VCaP (cell line): ENCODE measurements around the gene ZSCAN16.
"Not testable (repeated sequence)": the region's sequence is repeated elsewhere in the genome, so short reads cannot be mapped to it uniquely, and the experiment has no call there.

Experiments
- H3K27ac ChIP-seq: fragments of 450-650 bp; 2 replicates; pipeline ENCODE4 v1.5.1; 2017
- TF ChIP-seq, protein P1 (sequence below): fragments of 450-650 bp; conservative IDR thresholded peaks from 2 replicates; pipeline ENCODE4 v1.5.1; 2017; ENCODE audit warnings: mild to moderate bottlenecking, moderate library complexity

Gene ZSCAN16

DNA sequence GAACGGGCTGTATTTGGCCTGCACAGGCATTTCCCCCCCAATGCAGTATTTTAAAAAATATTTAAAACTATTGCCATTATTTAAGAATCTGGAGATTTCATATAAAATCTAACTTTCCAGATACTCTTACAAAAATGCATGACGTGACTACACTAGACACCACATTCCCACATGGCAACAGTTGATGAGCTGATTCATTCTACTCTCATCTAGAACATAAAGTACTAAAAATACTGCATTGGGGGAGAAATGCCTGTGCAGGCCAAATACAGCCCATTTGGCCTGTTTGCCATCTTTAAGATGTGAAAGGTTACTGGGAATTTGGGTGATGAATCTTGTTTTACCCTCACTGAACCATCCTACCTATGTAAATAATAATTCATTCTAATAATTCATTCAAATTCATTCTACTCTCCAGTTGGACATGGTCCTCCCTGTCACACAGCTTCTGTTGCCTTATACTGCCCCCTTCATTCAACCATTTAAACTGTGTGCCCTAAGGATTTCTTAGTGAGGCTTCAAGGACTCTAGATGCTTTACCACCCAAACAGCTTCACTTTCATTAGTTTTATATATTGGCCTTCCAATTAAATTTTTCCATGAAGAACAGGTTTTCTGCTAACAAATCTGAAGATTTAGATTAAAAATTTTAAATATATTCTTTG, 6.9 kb upstream of the ZSCAN16 start:
- TF ChIP-seq, protein P1, sequence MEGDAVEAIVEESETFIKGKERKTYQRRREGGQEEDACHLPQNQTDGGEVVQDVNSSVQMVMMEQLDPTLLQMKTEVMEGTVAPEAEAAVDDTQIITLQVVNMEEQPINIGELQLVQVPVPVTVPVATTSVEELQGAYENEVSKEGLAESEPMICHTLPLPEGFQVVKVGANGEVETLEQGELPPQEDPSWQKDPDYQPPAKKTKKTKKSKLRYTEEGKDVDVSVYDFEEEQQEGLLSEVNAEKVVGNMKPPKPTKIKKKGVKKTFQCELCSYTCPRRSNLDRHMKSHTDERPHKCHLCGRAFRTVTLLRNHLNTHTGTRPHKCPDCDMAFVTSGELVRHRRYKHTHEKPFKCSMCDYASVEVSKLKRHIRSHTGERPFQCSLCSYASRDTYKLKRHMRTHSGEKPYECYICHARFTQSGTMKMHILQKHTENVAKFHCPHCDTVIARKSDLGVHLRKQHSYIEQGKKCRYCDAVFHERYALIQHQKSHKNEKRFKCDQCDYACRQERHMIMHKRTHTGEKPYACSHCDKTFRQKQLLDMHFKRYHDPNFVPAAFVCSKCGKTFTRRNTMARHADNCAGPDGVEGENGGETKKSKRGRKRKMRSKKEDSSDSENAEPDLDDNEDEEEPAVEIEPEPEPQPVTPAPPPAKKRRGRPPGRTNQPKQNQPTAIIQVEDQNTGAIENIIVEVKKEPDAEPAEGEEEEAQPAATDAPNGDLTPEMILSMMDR, result no peak
- H3K27ac ChIP-seq, result no peak overlapping the region

DNA sequence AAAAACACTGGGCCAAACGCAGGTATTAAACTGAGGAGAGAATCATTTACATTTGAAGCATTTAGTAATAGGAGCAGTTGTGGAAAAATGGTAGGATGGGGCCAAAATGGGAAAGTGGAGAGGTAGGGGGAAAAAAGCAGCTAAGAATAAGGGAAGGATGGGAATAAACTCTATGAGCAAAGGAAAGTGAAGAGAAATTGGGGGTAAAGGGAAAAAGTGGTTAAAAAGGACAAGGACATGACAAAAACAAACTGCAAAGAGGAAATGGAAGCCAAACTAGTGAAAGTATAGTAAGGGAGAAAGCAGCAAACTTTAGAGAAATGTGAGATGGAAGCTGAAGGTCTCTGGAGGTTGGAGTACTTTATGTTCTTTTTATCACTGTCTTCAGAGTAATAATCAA, 6.2 kb upstream of the ZSCAN16 start:
- no peak overlapping the region for H3K27ac ChIP-seq
- TF ChIP-seq, protein P1, result no peak

DNA sequence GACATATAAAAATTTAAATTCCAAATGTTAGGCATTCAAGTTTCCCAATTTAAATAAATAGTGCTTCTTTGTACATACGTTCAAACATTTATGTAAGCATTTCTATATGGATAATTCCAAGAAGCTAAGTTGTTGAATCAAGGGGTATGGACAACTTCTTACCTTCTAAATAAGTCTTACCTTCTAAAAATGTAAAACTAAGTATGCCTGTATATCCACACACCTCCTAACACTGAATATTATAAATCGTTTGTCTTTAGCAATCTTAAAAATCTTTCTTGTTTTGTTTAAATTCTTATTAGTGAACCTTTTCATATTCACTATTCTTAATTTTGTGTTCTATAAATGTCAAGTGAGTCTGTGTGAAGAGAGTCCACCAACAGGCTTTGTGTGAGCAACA, 2.5 kb upstream of the ZSCAN16 start:
- TF ChIP-seq, protein P1, result no peak
- no peak overlapping the region for H3K27ac ChIP-seq

DNA sequence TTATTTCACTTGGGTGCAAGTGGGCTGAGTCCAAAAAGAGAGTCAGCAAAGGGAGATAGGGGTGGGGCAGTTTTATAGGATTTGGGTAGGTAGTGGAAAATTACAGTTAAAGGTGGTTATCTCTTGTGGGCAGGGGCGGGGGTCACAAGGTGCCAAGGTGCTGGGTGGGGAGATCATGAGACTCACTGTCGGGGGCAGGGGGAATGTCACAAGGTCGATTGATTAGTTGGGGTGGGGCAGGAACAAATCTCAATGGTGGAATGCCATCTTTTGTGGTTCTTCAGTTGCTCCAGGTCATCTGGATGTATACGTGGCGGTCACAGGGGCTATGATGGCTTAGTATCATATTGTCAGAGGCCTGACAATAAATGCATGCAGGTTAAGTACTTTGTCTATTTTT, 2.1 kb upstream of the ZSCAN16 start:
- not testable (repeated sequence) for H3K27ac ChIP-seq

DNA sequence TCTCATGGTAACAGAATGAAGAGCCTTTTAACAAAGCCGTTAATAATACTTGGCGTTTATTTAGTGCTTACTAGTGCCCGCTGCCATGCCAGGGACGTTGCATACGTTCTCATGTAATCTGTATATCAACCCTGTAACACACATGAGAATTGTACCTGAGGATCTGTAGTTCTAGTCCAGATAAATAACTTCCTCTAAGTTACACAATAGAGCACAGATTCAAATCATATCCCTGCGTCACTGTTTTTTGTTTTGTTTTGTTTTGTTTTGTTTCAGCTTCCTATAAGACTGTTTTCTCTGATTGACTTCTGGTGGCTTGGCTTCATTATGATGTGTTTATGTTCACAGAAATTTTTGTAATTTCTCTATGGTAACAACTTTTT, 553 bp downstream of the ZSCAN16 start:
- TF ChIP-seq, protein P1, result no peak
- H3K27ac ChIP-seq, result peak overlapping the region; percentile 71

DNA sequence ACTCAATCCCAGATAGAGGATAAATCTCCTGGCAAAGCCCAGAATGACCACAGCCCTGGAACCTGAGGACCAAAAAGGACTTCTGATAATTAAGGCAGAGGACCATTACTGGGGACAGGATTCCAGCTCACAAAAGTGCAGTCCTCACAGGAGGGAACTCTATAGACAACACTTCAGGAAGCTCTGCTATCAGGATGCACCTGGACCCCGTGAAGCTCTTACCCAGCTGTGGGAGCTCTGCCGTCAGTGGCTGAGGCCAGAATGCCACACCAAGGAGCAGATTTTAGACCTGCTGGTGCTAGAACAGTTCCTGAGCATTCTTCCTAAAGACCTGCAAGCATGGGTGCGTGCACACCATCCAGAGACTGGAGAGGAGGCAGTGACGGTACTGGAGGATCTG, 992 bp downstream of the ZSCAN16 start:
- TF ChIP-seq, protein P1, result no peak
- peak overlapping the region; percentile 71; the same call in 1 of the 2 replicates for H3K27ac ChIP-seq

DNA sequence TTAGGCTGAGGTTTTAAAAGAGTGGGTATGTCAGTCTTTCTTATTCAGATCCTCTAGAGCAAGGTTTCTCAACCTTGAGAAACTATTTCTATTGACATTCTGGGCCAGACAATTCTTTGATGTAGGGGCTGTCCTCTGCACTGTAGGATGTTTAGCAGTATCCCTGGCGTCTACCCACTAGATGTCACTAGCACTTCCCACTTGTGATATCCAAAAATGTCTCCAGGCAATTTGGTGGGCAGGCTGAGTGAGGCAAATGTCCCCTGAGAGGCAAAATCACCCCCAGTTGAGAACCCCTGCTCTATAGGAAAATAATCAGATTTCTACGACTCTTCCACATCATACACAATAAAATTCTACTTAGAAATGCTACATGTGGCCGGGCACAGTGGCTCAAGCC, 9.6 kb downstream of the ZSCAN16 start:
- TF ChIP-seq, protein P1, result peak; percentile 91
- no peak overlapping the region for H3K27ac ChIP-seq

DNA sequence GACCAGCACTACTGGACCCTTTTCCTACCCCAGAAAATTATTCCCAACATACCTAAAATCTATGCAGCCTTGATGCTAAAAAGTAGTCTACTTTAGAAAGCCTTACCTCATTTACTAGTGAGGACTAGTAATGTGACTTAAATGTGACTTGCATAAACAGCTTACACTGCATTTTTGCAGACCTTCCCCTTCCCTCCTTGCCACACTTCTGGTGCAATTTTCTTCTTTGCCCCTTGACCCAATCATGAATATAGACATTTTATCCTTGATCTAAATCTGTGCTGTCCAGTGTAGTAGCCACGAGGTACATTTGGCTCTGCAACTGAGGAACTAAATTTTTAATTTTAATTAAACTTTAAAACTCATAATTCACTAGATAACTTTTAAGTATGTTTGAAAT, 10.3 kb downstream of the ZSCAN16 start:
- TF ChIP-seq, protein P1, result no peak
- H3K27ac ChIP-seq, result no peak overlapping the region
